SK-N-SH (cell line): ENCODE results near the gene ZFAND2A. TPM values are rescaled to one million over a fixed set of nuclear protein-coding genes. Genes with fewer than 3 reads are reported as not detected.

Experiments
- CTCF ChIA-PET: fragments of 300-600, 350-600 bp; formaldehyde crosslinking; extraction: SDS; loops from one replicate; lab custom pipeline; 2021; lab: Yijun Ruan, JAX
- POLR2A ChIA-PET: fragments of 350-600 bp; sonication (Branson Sonifier 250); formaldehyde crosslinking; extraction: SDS; loops from one replicate; lab custom pipeline; 2020; ENCODE audit warnings: antibody characterized with exemption, inconsistent platforms; lab: Yijun Ruan, JAX
- DNase-seq: peaks from one replicate; pipeline ENCODE4 v3.0.0; 2012
- H2AFZ ChIP-seq: fragments of 200-600 bp; sonication (generic); 2 replicates; pipeline ENCODE4 v1.8.1; 2016; ENCODE audit warnings: antibody characterized with exemption, mild to moderate bottlenecking, low read depth
- H3F3A ChIP-seq: fragments of 200-600 bp; sonication (generic); replicated peaks from 2 replicates; pipeline ENCODE3; 2016; ENCODE audit warnings: antibody characterized with exemption, mild to moderate bottlenecking; ENCODE audit not compliant: insufficient read depth
- H3K27ac ChIP-seq, 2 experiments: fragments of 200-500 bp in 1 of 2; fragments of 200-600 bp in 1 of 2; sonication (Bioruptor generic) in 1 of 2; sonication (generic), shearing (Covaris generic) in 1 of 2; 2 replicates each; pipeline versions ENCODE4 v1.5.1 to v1.6.1; 2014 to 2016; ENCODE audit warnings: low read depth in 2 of 2, inconsistent platforms in 1 of 2, low read length in 1 of 2, mild to moderate bottlenecking in 1 of 2, mixed read lengths in 1 of 2
- H3K27me3 ChIP-seq: fragments of 200-600 bp; sonication (generic), shearing (Covaris generic); 2 replicates; pipeline ENCODE4 v1.6.1; 2016; ENCODE audit warnings: mixed run types; ENCODE audit not compliant: insufficient read depth
- H3K36me3 ChIP-seq, 2 experiments: fragments of 200-500 bp in 1 of 2; fragments of 200-600 bp in 1 of 2; sonication (Bioruptor generic) in 1 of 2; sonication (generic) in 1 of 2; replicated peaks in 1 of 2; 2 replicates each; pipeline versions ENCODE3 to v1.5.1; 2014 to 2016; ENCODE audit warnings: low read length in 1 of 2, mild to moderate bottlenecking in 1 of 2; ENCODE audit not compliant: insufficient read depth in 2 of 2, control insufficient read depth in 1 of 2
- H3K4me1 ChIP-seq, 2 experiments: fragments of 200-500 bp in 1 of 2; fragments of 200-600 bp in 1 of 2; sonication (Bioruptor generic) in 1 of 2; sonication (generic), shearing (Covaris generic) in 1 of 2; 2 replicates each; pipeline versions ENCODE4 v1.5.1 to v1.6.1; 2014 to 2016; ENCODE audit warnings: low read depth in 1 of 2, low read length in 1 of 2, mixed run types in 1 of 2; ENCODE audit not compliant: insufficient read depth in 2 of 2, control insufficient read depth in 1 of 2
- H3K4me2 ChIP-seq: fragments of 200-600 bp; sonication (generic), shearing (Covaris generic); 2 replicates; pipeline ENCODE4 v1.6.1; 2017; ENCODE audit warnings: mixed run types
- H3K4me3 ChIP-seq, 2 experiments: fragments of 200-500 bp in 1 of 2; fragments of 200-600 bp in 1 of 2; sonication (Bioruptor generic) in 1 of 2; sonication (generic), shearing (Covaris generic) in 1 of 2; 2 replicates each; pipeline versions ENCODE4 v1.5.1 to v1.8.1; 2014 to 2016; ENCODE audit warnings: low read depth in 2 of 2, inconsistent platforms in 1 of 2, low read length in 1 of 2, mild to moderate bottlenecking in 1 of 2, mixed read lengths in 1 of 2, moderate library complexity in 1 of 2
- H3K79me2 ChIP-seq: fragments of 200-600 bp; sonication (generic); 2 replicates; pipeline ENCODE4 v1.8.1; 2017; ENCODE audit warnings: mild to moderate bottlenecking; ENCODE audit not compliant: insufficient read depth
- H3K9ac ChIP-seq: fragments of 200-600 bp; sonication (generic); 2 replicates; pipeline ENCODE4 v1.6.1; 2017; ENCODE audit warnings: mixed run types
- H3K9me2 ChIP-seq: fragments of 200-600 bp; sonication (generic); 2 replicates; pipeline ENCODE4 v1.6.1; 2017; ENCODE audit warnings: mixed run types
- H3K9me3 ChIP-seq: fragments of 200-600 bp; sonication (generic); 2 replicates; pipeline ENCODE4 v1.6.1; 2017; ENCODE audit warnings: mixed run types, mild to moderate bottlenecking, moderate library complexity
- H4K20me1 ChIP-seq: fragments of 200-600 bp; sonication (generic); 2 replicates; pipeline ENCODE4 v1.6.1; 2017; ENCODE audit warnings: mild to moderate bottlenecking, mixed run types; ENCODE audit not compliant: insufficient read depth
- EP300 ChIP-seq, 2 experiments: IDR thresholded peaks; 2 replicates each; pipeline versions ENCODE4 v1.4.0 to v1.6.1; 2012; ENCODE audit warnings: borderline replicate concordance in 1 of 2, low read depth in 1 of 2, low read length in 1 of 2
- EZH2phosphoT487 ChIP-seq: fragments of 200-600 bp; sonication (generic); IDR thresholded peaks from 2 replicates; pipeline ENCODE4 v1.6.1; 2017; ENCODE audit warnings: low read depth, mixed run types, mild to moderate bottlenecking, antibody characterized with exemption, moderate library complexity, borderline replicate concordance
- FOXM1 ChIP-seq: IDR thresholded peaks from 2 replicates; pipeline ENCODE4 v1.4.0; 2012; ENCODE audit warnings: low read depth, mild to moderate bottlenecking
- NFIC ChIP-seq: IDR thresholded peaks from 2 replicates; pipeline ENCODE4 v1.4.0; 2012; ENCODE audit warnings: borderline replicate concordance
- RAD21 ChIP-seq: IDR thresholded peaks from 2 replicates; pipeline ENCODE4 v1.6.1; 2012; ENCODE audit warnings: mild to moderate bottlenecking, low read length
- RFX5 ChIP-seq: IDR thresholded peaks from 2 replicates; pipeline ENCODE4 v1.6.1; 2012; ENCODE audit warnings: mild to moderate bottlenecking, improper control_type of control experiment, low read length
- RXRA ChIP-seq: IDR thresholded peaks from 2 replicates; pipeline ENCODE4 v1.4.0; 2012; ENCODE audit warnings: low read depth, mild to moderate bottlenecking, borderline replicate concordance
- SIN3A ChIP-seq: IDR thresholded peaks from 2 replicates; pipeline ENCODE4 v1.6.1; 2012; ENCODE audit warnings: low read depth, mild to moderate bottlenecking, low read length, moderate library complexity, borderline replicate concordance
- TAF1 ChIP-seq: IDR thresholded peaks from 2 replicates; pipeline ENCODE4 v1.6.1; 2012; ENCODE audit warnings: low read depth, mild to moderate bottlenecking, low read length, moderate library complexity, borderline replicate concordance
- TEAD4 ChIP-seq: IDR thresholded peaks from 2 replicates; pipeline ENCODE4 v1.4.0; 2012; ENCODE audit warnings: mild to moderate bottlenecking, borderline replicate concordance; ENCODE audit not compliant: insufficient read depth
- YY1 ChIP-seq: IDR thresholded peaks from 2 replicates; pipeline ENCODE4 v1.4.0; 2012; ENCODE audit warnings: low read depth, mild to moderate bottlenecking
- WGBS: methylation state at CpG from one replicate; pipeline ENCODE4 v1.1.6; 2017; ENCODE audit warnings: low lambda C conversion rate; 5-methylcytosine and 5-hydroxymethylcytosine counted together
- polyA plus RNA-seq, 3 experiments: library from polyadenylated mRNA; depleted of rRNA; stranded (reverse); fragments of >200 nt; gene quantifications; 2 replicates each; pipeline ENCODE4 v1.2.3, GENCODE V29; 2012
- TF ChIP-seq, protein P1 (sequence below): fragments of 150-350 bp; IDR thresholded peaks from 2 replicates; pipeline ENCODE4 v1.6.1; 2017; ENCODE audit warnings: antibody characterized with exemption, low read length, low read depth, borderline replicate concordance
- TF ChIP-seq, protein P2 (sequence below): fragments of 200-600 bp; sonication (generic); IDR thresholded peaks from 2 replicates; pipeline ENCODE4 v1.6.1; 2017; ENCODE audit warnings: antibody characterized with exemption, mild to moderate bottlenecking, moderate library complexity
- TF ChIP-seq, protein P3 (sequence below): IDR thresholded peaks from 2 replicates; pipeline ENCODE4; 2012
- TF ChIP-seq, protein P4 (sequence below): IDR thresholded peaks from 2 replicates; pipeline ENCODE4 v1.4.0; 2012; ENCODE audit warnings: low read depth

Gene ZFAND2A
- polyA plus RNA-seq, 1 of the 3 experiments (the other 2 are of a cell fraction) = 38.9 TPM

DNA sequence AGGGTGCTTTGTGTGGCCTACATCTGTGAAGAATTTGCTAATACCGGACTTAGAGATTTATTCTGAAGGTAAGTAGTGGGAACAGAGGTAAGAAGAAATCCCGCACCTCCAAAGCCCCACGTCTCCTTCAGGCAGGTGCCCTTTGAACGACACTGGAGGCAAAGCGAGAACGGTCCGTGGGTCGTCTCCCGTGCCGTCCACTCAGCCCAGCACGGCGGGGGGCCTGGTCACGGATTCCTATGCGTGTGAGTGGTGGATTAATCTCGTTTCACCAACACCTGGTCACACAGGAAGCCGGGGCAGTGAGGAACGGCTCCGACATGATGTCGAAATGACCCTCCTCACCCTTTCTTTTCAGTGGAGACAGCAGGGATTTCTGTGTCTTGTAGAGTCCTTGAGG, 21.0 kb upstream of the ZFAND2A start:
- Histone ChIP-seq H2AFZ (no peak overlapping the region), H3K9me3 (no peaks in the 10 kb centered on the region), H3K4me2 (no peak overlapping the region), H3K36me3 (no peaks in the 10 kb centered on the region), H3K27ac (no peak overlapping the region), H3K4me1 (peaks cover 0 to 2% of the 10 kb centered on the region in 2 experiments; a peak in 1 of 4 replicates), H3K27me3 (peaks cover 19% of the 10 kb centered on the region), H3K9me2 (no peaks in the 10 kb centered on the region), H3F3A (no peaks in the 10 kb centered on the region), H4K20me1 (no peaks in the 10 kb centered on the region), H3K79me2 (no peaks in the 10 kb centered on the region), H3K4me3 (no peak overlapping the region), H3K9ac (no peak overlapping the region)
- TF ChIP-seq FOXM1 (no peak), TAF1 (no peak), RAD21 (no peak), RFX5 (no peak), EP300 (IDR thresholded peaks at IDR 0.05; ENCODE audit: borderline replicate concordance in 1 of 2, low read depth in 1 of 2, low read length in 1 of 2) (no peak), RXRA (no peak), TEAD4 (no peak), NFIC (no peak), EZH2phosphoT487 (no peak), YY1 (no peak), SIN3A (no peak)
- TF ChIP-seq, protein P1, sequence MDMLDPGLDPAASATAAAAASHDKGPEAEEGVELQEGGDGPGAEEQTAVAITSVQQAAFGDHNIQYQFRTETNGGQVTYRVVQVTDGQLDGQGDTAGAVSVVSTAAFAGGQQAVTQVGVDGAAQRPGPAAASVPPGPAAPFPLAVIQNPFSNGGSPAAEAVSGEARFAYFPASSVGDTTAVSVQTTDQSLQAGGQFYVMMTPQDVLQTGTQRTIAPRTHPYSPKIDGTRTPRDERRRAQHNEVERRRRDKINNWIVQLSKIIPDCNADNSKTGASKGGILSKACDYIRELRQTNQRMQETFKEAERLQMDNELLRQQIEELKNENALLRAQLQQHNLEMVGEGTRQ = no peak
- TF ChIP-seq, protein P2, sequence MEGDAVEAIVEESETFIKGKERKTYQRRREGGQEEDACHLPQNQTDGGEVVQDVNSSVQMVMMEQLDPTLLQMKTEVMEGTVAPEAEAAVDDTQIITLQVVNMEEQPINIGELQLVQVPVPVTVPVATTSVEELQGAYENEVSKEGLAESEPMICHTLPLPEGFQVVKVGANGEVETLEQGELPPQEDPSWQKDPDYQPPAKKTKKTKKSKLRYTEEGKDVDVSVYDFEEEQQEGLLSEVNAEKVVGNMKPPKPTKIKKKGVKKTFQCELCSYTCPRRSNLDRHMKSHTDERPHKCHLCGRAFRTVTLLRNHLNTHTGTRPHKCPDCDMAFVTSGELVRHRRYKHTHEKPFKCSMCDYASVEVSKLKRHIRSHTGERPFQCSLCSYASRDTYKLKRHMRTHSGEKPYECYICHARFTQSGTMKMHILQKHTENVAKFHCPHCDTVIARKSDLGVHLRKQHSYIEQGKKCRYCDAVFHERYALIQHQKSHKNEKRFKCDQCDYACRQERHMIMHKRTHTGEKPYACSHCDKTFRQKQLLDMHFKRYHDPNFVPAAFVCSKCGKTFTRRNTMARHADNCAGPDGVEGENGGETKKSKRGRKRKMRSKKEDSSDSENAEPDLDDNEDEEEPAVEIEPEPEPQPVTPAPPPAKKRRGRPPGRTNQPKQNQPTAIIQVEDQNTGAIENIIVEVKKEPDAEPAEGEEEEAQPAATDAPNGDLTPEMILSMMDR = no peak
- TF ChIP-seq, protein P3, sequence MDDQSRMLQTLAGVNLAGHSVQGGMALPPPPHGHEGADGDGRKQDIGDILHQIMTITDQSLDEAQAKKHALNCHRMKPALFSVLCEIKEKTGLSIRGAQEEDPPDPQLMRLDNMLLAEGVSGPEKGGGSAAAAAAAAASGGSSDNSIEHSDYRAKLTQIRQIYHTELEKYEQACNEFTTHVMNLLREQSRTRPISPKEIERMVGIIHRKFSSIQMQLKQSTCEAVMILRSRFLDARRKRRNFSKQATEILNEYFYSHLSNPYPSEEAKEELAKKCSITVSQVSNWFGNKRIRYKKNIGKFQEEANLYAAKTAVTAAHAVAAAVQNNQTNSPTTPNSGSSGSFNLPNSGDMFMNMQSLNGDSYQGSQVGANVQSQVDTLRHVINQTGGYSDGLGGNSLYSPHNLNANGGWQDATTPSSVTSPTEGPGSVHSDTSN = no peak
- TF ChIP-seq, protein P4, sequence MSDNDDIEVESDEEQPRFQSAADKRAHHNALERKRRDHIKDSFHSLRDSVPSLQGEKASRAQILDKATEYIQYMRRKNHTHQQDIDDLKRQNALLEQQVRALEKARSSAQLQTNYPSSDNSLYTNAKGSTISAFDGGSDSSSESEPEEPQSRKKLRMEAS = no peak
- POLR2A ChIA-PET = no interaction called here
- WGBS = 72% methylated on average over 19 of the region's 19 CpGs
- no peak for DNase-seq
- CTCF ChIA-PET = interaction anchor here (1.0 to 1.4 kb wide), 3 partner anchors 13 to 188 kb away, joined by 3 to 10 read pairs (median 5); partner anchors contain the start of gene GPR146
